ENCODE data around the gene AK8.

- TF ChIP-seq TSHZ2 (CRISPR knock-in tag; IDR thresholded peaks at IDR 0.05) (no peak), OSR1 (CRISPR knock-in tag; IDR thresholded peaks at IDR 0.05) (no peak), PATZ1 (CRISPR knock-in tag; IDR thresholded peaks at IDR 0.05; ENCODE audit: borderline replicate concordance) (no peak), ZFP3 (CRISPR knock-in tag; IDR thresholded peaks at IDR 0.05) (no peak), RARB (CRISPR knock-in tag; IDR thresholded peaks at IDR 0.05) (no peak), CREB5 (CRISPR knock-in tag; IDR thresholded peaks at IDR 0.05; ENCODE audit: low read depth) (no peak), ESRRG (CRISPR knock-in tag; IDR thresholded peaks at IDR 0.05) (no peak), ISL1 (CRISPR knock-in tag; IDR thresholded peaks at IDR 0.05) (no peak)
- TF ChIP-seq, protein P1, sequence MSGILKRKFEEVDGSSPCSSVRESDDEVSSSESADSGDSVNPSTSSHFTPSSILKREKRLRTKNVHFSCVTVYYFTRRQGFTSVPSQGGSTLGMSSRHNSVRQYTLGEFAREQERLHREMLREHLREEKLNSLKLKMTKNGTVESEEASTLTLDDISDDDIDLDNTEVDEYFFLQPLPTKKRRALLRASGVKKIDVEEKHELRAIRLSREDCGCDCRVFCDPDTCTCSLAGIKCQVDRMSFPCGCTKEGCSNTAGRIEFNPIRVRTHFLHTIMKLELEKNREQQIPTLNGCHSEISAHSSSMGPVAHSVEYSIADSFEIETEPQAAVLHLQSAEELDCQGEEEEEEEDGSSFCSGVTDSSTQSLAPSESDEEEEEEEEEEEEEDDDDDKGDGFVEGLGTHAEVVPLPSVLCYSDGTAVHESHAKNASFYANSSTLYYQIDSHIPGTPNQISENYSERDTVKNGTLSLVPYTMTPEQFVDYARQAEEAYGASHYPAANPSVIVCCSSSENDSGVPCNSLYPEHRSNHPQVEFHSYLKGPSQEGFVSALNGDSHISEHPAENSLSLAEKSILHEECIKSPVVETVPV (CRISPR knock-in tag; IDR thresholded peaks at IDR 0.05): no peak
Observed at GRCh38 chr9:132721661-132722060, 156.4 kb downstream of the AK8 start.

All from SK-N-SH treated with all-trans-retinoic acid at 6 μM for 48 hours (cell line).